BLaER1 (cell line): ENCODE results near the gene IFNK.

Experiments used
- H3K27ac ChIP-seq: shearing (Covaris generic); formaldehyde crosslinking; 2 replicates; pipeline ENCODE4 v1.8.1; 2022
- H3K27me3 ChIP-seq: shearing (Covaris generic); formaldehyde crosslinking; 2 replicates; pipeline ENCODE4 v1.8.1; 2022
- H3K36me3 ChIP-seq: shearing (Covaris generic); formaldehyde crosslinking; 2 replicates; pipeline ENCODE4 v1.8.1; 2022
- H3K4me1 ChIP-seq: shearing (Covaris generic); formaldehyde crosslinking; 2 replicates; pipeline ENCODE4 v1.8.1; 2022
- H3K4me2 ChIP-seq: shearing (Covaris generic); formaldehyde crosslinking; 2 replicates; pipeline ENCODE4 v1.8.1; 2022
- H3K4me3 ChIP-seq: shearing (Covaris generic); formaldehyde crosslinking; 2 replicates; pipeline ENCODE4 v1.8.1; 2022
- H3K9ac ChIP-seq: shearing (Covaris generic); formaldehyde crosslinking; 2 replicates; pipeline ENCODE4 v1.8.1; 2022
- H3K9me3 ChIP-seq: shearing (Covaris generic); formaldehyde crosslinking; 2 replicates; pipeline ENCODE4 v1.8.1; 2022
- H4K20me1 ChIP-seq: shearing (Covaris generic); formaldehyde crosslinking; 2 replicates; pipeline ENCODE4 v1.8.1; 2022
- Cebpa-rat ChIP-seq: shearing (Covaris generic); IDR thresholded peaks from 2 replicates; pipeline ENCODE4 v1.8.1; 2022

The IFNK gene

GRCh38 chr9:27566118-27566517, 42.0 kb downstream of the IFNK start:
- Histone ChIP-seq H3K4me2 (no peak overlapping the region), H3K9me3 (no peaks in the 10 kb centered on the region), H3K27ac (no peak overlapping the region), H3K36me3 (peaks cover 17% of the 10 kb centered on the region), H3K4me3 (no peak overlapping the region), H3K9ac (no peak overlapping the region), H3K27me3 (no peaks in the 10 kb centered on the region), H4K20me1 (no peaks in the 10 kb centered on the region; the same call in 1 of the 2 replicates), H3K4me1 (no peaks in the 10 kb centered on the region)
- no peak for TF ChIP-seq Cebpa-rat

GRCh38 chr9:27569406-27569805, 45.3 kb downstream of the IFNK start:
- Histone ChIP-seq H3K9ac (no peak overlapping the region), H3K4me3 (no peak overlapping the region), H3K36me3 (peaks cover 11% of the 10 kb centered on the region), H3K4me2 (no peak overlapping the region), H3K27me3 (no peaks in the 10 kb centered on the region), H4K20me1 (no peaks in the 10 kb centered on the region; the same call in 1 of the 2 replicates), H3K4me1 (peaks cover 18% of the 10 kb centered on the region), H3K27ac (no peak overlapping the region), H3K9me3 (no peaks in the 10 kb centered on the region)
- TF ChIP-seq Cebpa-rat: no peak

- H3K36me3 ChIP-seq: peaks cover 6% of the 10 kb centered on the region
- H3K4me2 ChIP-seq: no peak overlapping the region
- no peak for TF ChIP-seq Cebpa-rat
- no peaks in the 10 kb centered on the region for H3K27me3 ChIP-seq
- H3K27ac ChIP-seq: no peak overlapping the region
- H4K20me1 ChIP-seq: no peaks in the 10 kb centered on the region; the same call in 1 of the 2 replicates
- peaks cover 21% of the 10 kb centered on the region for H3K4me1 ChIP-seq
- no peak overlapping the region for H3K4me3 ChIP-seq
- H3K9me3 ChIP-seq: peaks cover 8% of the 10 kb centered on the region; the same call in 1 of the 2 replicates
- no peak overlapping the region for H3K9ac ChIP-seq
Measured at GRCh38 chr9:27571011-27571410, 46.9 kb downstream of the IFNK start.

GRCh38 chr9:27572061-27572460, 48.0 kb downstream of the IFNK start:
- Histone ChIP-seq H3K4me1 (peaks cover 21% of the 10 kb centered on the region), H3K27me3 (no peaks in the 10 kb centered on the region), H3K9ac (0 out of 2 replicates have a peak overlapping the region, but pooled peaks have one; percentile 89), H3K4me2 (peak overlapping the region; percentile 89), H3K27ac (no peak overlapping the region), H3K9me3 (peaks cover 12% of the 10 kb centered on the region; the same call in 1 of the 2 replicates), H3K4me3 (peak overlapping the region; percentile 94), H3K36me3 (peaks cover under 1% of the 10 kb centered on the region; the same call in 1 of the 2 replicates), H4K20me1 (no peaks in the 10 kb centered on the region; the same call in 1 of the 2 replicates)
- no peak for TF ChIP-seq Cebpa-rat

- Histone ChIP-seq H3K9ac (peak overlapping the region; percentile 89), H3K27ac (peak overlapping the region; percentile 81), H3K27me3 (no peaks in the 10 kb centered on the region), H3K9me3 (peaks cover 14% of the 10 kb centered on the region; the same call in 1 of the 2 replicates), H3K4me3 (peak overlapping the region; percentile 94), H4K20me1 (no peaks in the 10 kb centered on the region; the same call in 1 of the 2 replicates), H3K4me1 (peaks cover 21% of the 10 kb centered on the region), H3K36me3 (no peaks in the 10 kb centered on the region), H3K4me2 (peak overlapping the region; percentile 89)
- no peak for TF ChIP-seq Cebpa-rat
Measured at GRCh38 chr9:27572566-27572917, 48.5 kb downstream of the IFNK start.

- no peak for TF ChIP-seq Cebpa-rat
- no peaks in the 10 kb centered on the region; the same call in 1 of the 2 replicates for H4K20me1 ChIP-seq
Measured at GRCh38 chr9:27572918-27573633, 49.0 kb downstream of the IFNK start, which contains the start of gene C9orf72. Gene C9orf72 (minus strand): TSS chr9:27573481. CDS start chr9:27567120, 6,361 bp downstream.

GRCh38 chr9:27573634-27574590, 49.8 kb downstream of the IFNK start:
- Histone ChIP-seq H3K4me2 (peak overlapping the region; percentile 78), H3K4me1 (peaks cover 21% of the 10 kb centered on the region), H3K27me3 (no peaks in the 10 kb centered on the region), H3K4me3 (peak overlapping the region; percentile 94), H3K9me3 (peaks cover 24% of the 10 kb centered on the region), H3K27ac (peak overlapping the region; percentile 75), H3K36me3 (no peaks in the 10 kb centered on the region), H3K9ac (peak overlapping the region; percentile 79), H4K20me1 (no peaks in the 10 kb centered on the region; the same call in 1 of the 2 replicates)
- peak; percentile 63 for TF ChIP-seq Cebpa-rat

More at GRCh38 chr9:27572918-27573633, 49.0 kb downstream of the IFNK start, which contains the start of gene C9orf72:
- Histone ChIP-seq H3K4me1 (peaks cover 21% of the 10 kb centered on the region), H3K9me3 (peaks cover 16% of the 10 kb centered on the region), H3K4me3 (peak within 1 kb of the TSS; percentile 94), H3K27ac (peak within 1 kb of the TSS; percentile 81), H3K9ac (peak within 1 kb of the TSS; percentile 89), H3K36me3 (no peaks in the 10 kb centered on the region), H3K27me3 (no peaks in the 10 kb centered on the region), H3K4me2 (peak within 1 kb of the TSS; percentile 89)
